Chondrocyte (in vitro differentiated cells): Measurements from ENCODE around the gene MACROD2. TPM values are rescaled to one million over a fixed set of nuclear protein-coding genes. Genes with fewer than 3 reads are reported as not detected.

ENCODE experiments used
- DNase-seq: peaks from one replicate; pipeline ENCODE4 v3.0.0; 2021; ENCODE audit warnings: mixed read lengths, low spot score
- H3K27ac Mint-ChIP-seq: one replicate; pipeline ENCODE4 v1.8.0; 2021; ENCODE audit warnings: mild to moderate bottlenecking, moderate library complexity, mixed read lengths; ENCODE audit not compliant: unreplicated experiment
- H3K27me3 Mint-ChIP-seq: 2 replicates; pipeline ENCODE4 v1.8.0; 2021; ENCODE audit warnings: low read depth, mixed read lengths
- H3K36me3 Mint-ChIP-seq: 2 replicates; pipeline ENCODE4 v1.8.0; 2021; ENCODE audit warnings: low read depth, mixed read lengths
- H3K4me1 Mint-ChIP-seq: 2 replicates; pipeline ENCODE4 v1.8.0; 2021; ENCODE audit warnings: low read depth, mild to moderate bottlenecking, mixed read lengths
- H3K4me3 Mint-ChIP-seq: one replicate; pipeline ENCODE4 v1.8.0; 2021; ENCODE audit warnings: mild to moderate bottlenecking, moderate library complexity, mixed read lengths; ENCODE audit not compliant: unreplicated experiment
- H3K9me3 Mint-ChIP-seq: 2 replicates; pipeline ENCODE4 v1.8.0; 2021; ENCODE audit warnings: low read depth, mixed read lengths
- CTCF ChIP-seq: fragments of 200-600 bp; sonication (generic); IDR thresholded peaks from 2 replicates; pipeline ENCODE4 v1.5.0; 2021; ENCODE audit warnings: antibody characterized with exemption, mild to moderate bottlenecking, moderate library complexity
- total RNA-seq: library from RNA; stranded (reverse); gene quantifications from 3 replicates; pipeline ENCODE4 v1.2.1, GENCODE V29; 2021

Gene MACROD2
- total RNA-seq, 1 donor from 2014 or later = 3.2 TPM

GRCh38 chr20:15267935-15268334 is 1272.6 kb downstream of the MACROD2 start:
- Mint-ChIP-seq H3K9me3 (peaks cover 8% of the 10 kb centered on the region), H3K4me1 (peaks cover 5% of the 10 kb centered on the region), H3K4me3 (no peak overlapping the region), H3K27me3 (peaks cover 1% of the 10 kb centered on the region), H3K36me3 (no peaks in the 10 kb centered on the region), H3K27ac (no peak overlapping the region)
- DNase-seq = no peak
- peak; percentile 36 for TF ChIP-seq CTCF

- no peak for TF ChIP-seq CTCF
- DNase-seq = no peak
- H3K9me3 Mint-ChIP-seq = peaks cover 9% of the 10 kb centered on the region
- H3K4me3 Mint-ChIP-seq = no peak overlapping the region
- H3K27ac Mint-ChIP-seq = no peak overlapping the region
- H3K4me1 Mint-ChIP-seq = no peaks in the 10 kb centered on the region
- H3K36me3 Mint-ChIP-seq = no peaks in the 10 kb centered on the region
- H3K27me3 Mint-ChIP-seq = peaks cover 2% of the 10 kb centered on the region
Observed at GRCh38 chr20:15278041-15278440, 1282.7 kb downstream of the MACROD2 start.

DNA sequence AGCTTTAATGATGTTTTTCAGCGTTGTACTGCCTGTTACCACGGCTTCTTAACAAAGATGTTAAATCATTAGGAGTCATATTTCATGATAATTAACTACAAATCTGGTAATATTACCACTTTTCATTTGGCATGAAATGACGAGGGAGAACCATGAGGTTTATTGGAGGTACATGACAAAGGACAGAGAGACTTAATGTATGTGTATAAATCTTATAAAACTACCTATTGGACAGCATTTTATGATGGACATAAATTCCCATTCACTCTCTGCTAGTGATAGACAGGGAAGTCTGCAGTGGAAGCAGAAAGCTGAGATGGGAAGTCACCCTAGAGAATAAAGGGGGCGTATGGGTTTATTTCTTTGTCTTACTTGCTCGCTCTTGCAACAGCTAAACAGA is 1292.0 kb downstream of the MACROD2 start:
- H3K4me3 Mint-ChIP-seq = no peak overlapping the region
- H3K27ac Mint-ChIP-seq = no peak overlapping the region
- no peak for TF ChIP-seq CTCF

GRCh38 chr20:15288106-15288505 is 1292.8 kb downstream of the MACROD2 start:
- no peak for DNase-seq
- Mint-ChIP-seq H3K4me3 (no peak overlapping the region), H3K4me1 (no peaks in the 10 kb centered on the region), H3K27ac (no peak overlapping the region), H3K9me3 (peaks cover 3% of the 10 kb centered on the region), H3K36me3 (no peaks in the 10 kb centered on the region), H3K27me3 (peaks cover 4% of the 10 kb centered on the region)
- no peak for TF ChIP-seq CTCF

More for the DNA sequence above, 1292.0 kb downstream of the MACROD2 start:
- peaks cover 9% of the 10 kb centered on the region for H3K9me3 Mint-ChIP-seq
- no peaks in the 10 kb centered on the region for H3K4me1 Mint-ChIP-seq
- no peak for DNase-seq
- peaks cover 4% of the 10 kb centered on the region for H3K27me3 Mint-ChIP-seq
- no peaks in the 10 kb centered on the region for H3K36me3 Mint-ChIP-seq

- no peak overlapping the region for H3K27ac Mint-ChIP-seq
- no peak for TF ChIP-seq CTCF
- no peaks in the 10 kb centered on the region for H3K4me1 Mint-ChIP-seq
- peaks cover 4% of the 10 kb centered on the region for H3K27me3 Mint-ChIP-seq
- DNase-seq = no peak
- no peak overlapping the region for H3K4me3 Mint-ChIP-seq
- H3K36me3 Mint-ChIP-seq = no peaks in the 10 kb centered on the region
- H3K9me3 Mint-ChIP-seq = peaks cover 3% of the 10 kb centered on the region
Observed at GRCh38 chr20:15289337-15289736, 1294.0 kb downstream of the MACROD2 start.
